HG03159 (cell line): ENCODE measurements around the gene BTNL8.
"Not testable (repeated sequence)": the region's sequence is repeated elsewhere in the genome, so short reads cannot be mapped to it uniquely, and the experiment has no call there.

ENCODE experiments used
- ATAC-seq: cut with Tn5 transposase; IDR thresholded peaks from one replicate; pipeline ENCODE4 v1.9.1; 2021; ENCODE audit warnings: mild to moderate bottlenecking, moderate library complexity; ENCODE audit not compliant: unreplicated experiment

BTNL8 gene

GRCh38 chr5:180874804-180875582 lies 24.0 kb upstream of the BTNL8 start:
- ATAC-seq = no peak

- no peak for ATAC-seq
These were observed 23.0 kb upstream of the BTNL8 start for GRCh38 chr5:180875860-180876426.

GRCh38 chr5:180885845-180886529 lies 13.0 kb upstream of the BTNL8 start:
- not testable (repeated sequence) for ATAC-seq

- no peak for ATAC-seq
These were observed 9.6 kb upstream of the BTNL8 start for GRCh38 chr5:180889381-180889780.

- ATAC-seq = not testable (repeated sequence)
These were observed 3.6 kb upstream of the BTNL8 start for GRCh38 chr5:180895330-180895729.

DNA sequence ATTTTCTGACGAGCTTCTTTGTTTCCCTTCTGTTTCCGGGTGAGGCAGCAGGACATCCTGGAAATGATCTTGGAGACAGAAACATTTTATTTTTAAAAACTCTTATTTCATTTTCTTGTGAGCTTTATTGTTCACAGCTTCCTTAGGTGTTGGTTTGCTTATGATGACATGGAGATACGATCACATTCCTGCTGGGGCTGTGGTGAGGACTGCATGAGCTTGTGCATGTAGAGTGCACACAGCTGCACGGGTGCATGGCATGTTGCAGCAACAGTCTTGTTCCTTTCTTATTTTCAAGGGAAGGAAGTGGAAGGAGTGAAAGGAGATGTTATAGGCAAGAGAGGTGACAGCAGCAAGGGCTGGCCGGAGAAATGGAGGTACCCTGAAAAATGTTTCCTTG lies 1.2 kb downstream of the BTNL8 start:
- ATAC-seq = no peak

DNA sequence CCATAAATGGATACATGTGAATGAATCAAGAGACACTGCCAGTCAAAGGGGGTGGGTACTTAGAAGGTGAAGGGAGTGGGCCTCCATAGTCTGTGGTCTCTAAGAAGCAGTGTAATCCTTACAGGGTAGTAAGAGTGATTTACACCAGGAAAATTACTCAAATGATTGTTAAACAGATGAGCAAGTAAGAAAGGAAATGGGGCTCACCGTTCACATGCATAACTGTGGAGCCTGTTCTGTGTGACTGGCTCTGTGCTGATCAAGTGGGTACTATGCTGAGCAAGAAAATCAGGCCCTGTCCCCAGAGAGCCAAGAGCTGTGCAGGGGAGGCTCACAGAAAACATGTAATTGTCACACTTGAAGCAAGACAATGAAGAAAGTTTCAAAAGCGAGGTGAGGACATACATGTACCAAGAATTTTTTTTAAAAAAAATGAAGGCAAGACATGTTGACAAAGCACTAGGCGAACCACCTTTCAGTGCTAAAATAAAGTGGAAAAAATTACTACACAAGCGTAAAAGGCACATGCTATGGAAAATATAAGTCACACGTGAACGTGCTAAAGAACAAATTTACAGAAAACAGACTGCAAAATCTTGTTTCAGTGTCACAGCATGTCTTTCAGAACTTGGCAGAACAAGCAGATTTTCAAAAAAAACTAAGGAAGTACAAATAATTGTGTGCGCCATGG lies 2.5 kb downstream of the BTNL8 start:
- no peak for ATAC-seq

DNA sequence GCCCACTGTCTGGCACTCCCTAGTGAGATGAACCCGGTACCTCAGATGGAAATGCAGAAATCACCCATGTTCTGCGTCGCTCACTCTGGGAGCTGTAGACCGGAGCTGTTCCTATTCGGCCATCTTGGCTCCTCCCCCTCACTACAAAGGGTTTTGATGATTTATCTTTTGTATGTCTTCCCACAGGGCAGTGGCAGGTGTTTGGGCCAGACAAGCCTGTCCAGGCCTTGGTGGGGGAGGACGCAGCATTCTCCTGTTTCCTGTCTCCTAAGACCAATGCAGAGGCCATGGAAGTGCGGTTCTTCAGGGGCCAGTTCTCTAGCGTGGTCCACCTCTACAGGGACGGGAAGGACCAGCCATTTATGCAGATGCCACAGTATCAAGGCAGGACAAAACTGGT lies 9.4 kb downstream of the BTNL8 start:
- no peak for ATAC-seq

DNA sequence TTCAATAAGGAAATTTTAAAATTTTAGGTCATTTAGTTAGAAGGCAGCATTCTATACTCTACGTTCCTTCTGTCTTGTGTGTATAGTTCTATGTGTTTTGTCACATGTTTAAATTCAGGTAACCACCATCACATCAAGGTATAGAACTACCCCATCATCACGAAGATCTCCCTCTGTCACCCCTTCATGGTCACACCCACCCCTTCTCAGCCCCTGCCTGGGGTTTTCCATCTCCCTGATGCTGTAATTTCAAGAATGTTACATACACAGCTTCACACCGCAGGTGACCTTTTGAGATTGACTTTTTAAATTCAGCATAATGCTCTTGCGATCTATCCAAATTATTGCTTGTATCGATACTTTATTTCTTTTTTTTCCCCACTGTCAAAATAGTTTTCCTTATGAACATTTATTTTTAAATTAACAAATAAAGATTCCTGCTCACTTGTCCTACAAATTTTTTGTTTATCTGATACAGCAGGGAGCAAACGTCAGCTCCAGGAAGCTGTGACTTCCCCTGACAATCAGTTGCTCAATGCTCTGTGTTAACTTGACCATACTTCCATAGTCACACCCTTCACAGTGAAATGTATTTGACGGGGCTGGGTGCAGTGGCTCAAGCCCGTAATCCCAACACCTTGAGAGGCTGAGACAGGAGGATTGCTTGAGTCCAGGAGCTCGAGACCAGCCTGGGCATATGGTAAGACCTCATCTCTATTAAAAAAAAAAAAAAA lies 10.2 kb downstream of the BTNL8 start:
- no peak for ATAC-seq

DNA sequence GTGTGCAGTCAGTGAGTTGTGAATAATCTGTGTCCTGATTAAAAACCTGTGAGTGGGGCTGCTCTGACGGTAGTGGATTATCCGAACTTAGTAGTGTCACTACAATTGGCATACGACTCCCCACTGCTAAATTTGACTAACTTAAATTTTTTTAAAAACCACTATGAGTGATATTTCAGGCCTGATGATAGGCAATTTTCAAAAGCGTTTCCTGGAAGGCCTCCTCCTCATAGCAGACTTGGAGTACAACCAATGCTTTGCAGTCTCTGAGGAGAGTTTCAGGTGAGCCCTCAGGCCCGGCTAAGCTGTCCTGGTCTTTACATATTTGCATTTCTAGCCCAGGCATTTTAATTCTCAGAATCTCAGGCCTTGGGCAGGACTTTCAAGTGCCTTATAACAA lies 10.8 kb downstream of the BTNL8 start:
- no peak for ATAC-seq

- ATAC-seq = no peak
These were observed 11.2 kb downstream of the BTNL8 start for GRCh38 chr5:180910182-180910581.

GRCh38 chr5:180910735-180911134 lies 11.8 kb downstream of the BTNL8 start:
- ATAC-seq = no peak

GRCh38 chr5:180914646-180915045 lies 15.7 kb downstream of the BTNL8 start:
- ATAC-seq = no peak

DNA sequence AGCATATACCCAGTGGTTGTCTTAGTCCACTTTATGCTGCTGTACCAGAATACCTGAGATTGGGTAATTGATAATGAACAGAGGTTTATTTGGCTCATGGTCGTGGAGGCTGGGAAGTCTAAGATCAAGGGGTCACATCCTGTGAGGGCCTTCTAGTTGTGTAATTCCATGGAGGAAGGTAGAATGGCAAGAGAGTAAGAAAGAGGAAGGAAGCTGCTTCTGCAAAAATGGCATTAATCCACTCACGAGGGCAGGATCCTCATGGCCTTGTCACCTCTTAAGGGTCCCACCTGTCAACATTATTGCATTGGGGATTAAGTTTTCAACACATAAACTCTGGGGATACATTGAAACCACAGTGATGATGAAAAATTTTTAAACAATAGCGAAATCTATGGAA lies 17.0 kb downstream of the BTNL8 start:
- ATAC-seq = no peak

DNA sequence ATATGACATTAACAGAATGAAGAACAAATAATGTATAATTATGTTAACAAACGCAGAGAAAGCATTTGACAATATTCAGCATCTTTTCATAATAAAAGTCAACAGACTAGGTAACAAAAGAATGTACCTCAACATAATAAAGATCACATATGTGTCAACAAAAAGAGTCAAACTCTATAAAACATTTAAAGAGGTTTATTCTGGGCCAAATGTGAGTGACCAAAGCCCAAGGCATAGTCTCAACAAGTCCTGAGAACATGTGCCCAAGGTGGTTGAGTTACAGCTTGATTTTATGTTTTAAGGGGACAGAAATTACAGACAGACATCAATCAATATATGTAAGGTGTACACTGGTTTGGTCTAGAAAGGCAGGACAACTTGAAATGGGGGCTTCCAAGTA lies 19.4 kb downstream of the BTNL8 start:
- no peak for ATAC-seq

GRCh38 chr5:180920710-180921109 lies 21.8 kb downstream of the BTNL8 start:
- ATAC-seq = no peak

DNA sequence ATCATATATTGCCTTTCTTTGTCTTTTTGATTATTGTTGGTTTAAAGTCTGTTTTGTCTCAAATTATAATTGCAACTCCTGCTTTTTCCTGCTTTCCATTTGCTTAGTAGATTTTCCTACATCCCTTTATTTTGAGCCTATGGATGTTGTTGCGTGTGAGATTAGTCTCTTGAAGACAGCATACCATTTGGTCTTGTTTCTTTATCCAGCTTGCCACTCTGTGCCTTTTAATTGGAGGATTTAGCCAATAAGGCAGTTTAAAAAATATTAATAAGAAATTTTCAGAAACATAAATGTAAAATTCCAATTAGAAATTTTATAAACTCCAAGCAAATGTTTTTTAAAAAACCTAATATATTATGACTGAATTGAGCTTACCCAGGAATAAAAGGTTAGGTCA lies 24.0 kb downstream of the BTNL8 start:
- ATAC-seq = no peak

DNA sequence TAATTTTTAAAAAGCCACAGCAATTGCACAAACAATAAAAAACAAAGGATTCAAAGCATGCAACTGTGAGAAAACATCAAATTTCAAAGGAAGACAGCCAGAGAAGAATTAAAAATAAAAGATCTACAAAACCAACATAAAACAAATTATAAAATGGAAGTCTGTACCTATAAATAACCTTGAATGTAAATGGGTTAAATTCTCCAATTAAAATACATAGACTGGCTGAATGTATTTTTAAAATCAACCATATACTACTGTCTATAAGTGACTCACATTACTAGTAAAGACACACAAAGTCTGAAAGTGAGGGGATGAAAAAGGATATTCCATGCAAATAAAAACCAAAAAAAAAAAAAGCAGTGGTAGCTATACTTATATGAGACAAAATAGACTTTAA lies 33.7 kb downstream of the BTNL8 start:
- no peak for ATAC-seq

GRCh38 chr5:180935203-180935602 lies 36.2 kb downstream of the BTNL8 start:
- ATAC-seq = no peak

DNA sequence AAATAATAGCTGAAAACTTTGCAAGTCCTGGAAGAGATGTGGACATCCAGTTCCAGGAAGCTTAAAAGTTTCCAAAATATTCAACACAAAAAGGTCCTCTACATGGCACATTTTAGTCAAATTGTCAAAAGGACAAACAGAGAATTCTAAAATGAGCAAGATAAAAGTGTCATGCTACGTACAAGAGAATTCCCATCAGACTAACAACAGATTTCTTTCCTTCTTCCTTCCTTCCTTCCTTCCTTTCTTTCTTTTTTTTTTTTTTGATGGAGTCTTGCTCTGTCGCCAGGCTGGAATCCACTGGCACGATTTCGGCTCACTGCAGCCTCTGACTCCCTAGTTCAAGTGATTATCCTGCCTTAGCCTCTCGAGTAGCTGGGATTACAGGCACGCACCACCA lies 39.3 kb downstream of the BTNL8 start:
- ATAC-seq = no peak
